Cardiac fibroblast (primary cell): Measurements from ENCODE around the gene CORO2A.

Experiments
- DNase-seq, 2 donors: peaks; one replicate each; pipeline versions ENCODE4 v3.0.0 to v3.0.0-alpha.2; 2010; ENCODE audit warnings: low read depth in 2 of 2
- H3K4me3 ChIP-seq, 2 donors: replicated peaks in 1 of 2; 1 replicate in 1 of 2; 2 replicates in 1 of 2; pipeline ENCODE4 v1.5.1; 2011; ENCODE audit warnings: low read depth in 2 of 2, low read length in 2 of 2, mild to moderate bottlenecking in 2 of 2, moderate library complexity in 1 of 2
- CTCF ChIP-seq: IDR thresholded peaks from one replicate; pipeline ENCODE4 v1.5.1; 2011; ENCODE audit warnings: low read depth, mild to moderate bottlenecking, low read length, inconsistent platforms

CORO2A gene

GRCh38 chr9:98109052-98109451 is 83.4 kb downstream of the CORO2A start:
- no peak for TF ChIP-seq CTCF
- H3K4me3 ChIP-seq: no peak overlapping the region
- DNase-seq: no peak

DNA sequence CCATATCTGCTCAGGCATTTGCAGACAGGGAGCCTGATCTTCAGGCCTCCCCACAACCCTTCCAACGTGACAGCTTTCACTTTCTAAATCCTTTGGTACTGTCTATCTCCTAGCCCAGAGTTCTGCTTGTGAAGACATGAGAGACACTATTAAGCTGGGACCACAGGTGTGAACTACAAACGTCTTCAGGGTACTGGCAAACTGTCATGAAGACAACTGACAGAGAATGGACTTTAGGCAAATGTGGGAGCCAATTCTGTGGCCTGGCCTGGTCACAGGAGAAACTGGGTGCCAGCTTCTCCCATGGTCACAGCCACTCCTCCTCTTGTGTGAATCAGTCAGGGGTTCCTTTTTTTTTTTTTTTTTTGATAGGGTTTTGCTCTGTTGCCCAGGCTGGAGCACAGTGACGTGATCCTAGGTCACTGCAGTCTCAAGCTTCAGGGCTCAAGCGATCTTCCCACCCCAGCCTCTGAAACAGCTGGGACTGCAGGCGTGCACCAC is 83.9 kb downstream of the CORO2A start:
- no peak for DNase-seq
- no peak for TF ChIP-seq CTCF
- no peak overlapping the region for H3K4me3 ChIP-seq

GRCh38 chr9:98107926-98108325 is 84.5 kb downstream of the CORO2A start:
- no peak for TF ChIP-seq CTCF

GRCh38 chr9:98105006-98105405 is 87.4 kb downstream of the CORO2A start:
- no peak for TF ChIP-seq CTCF
- no peak for DNase-seq
- H3K4me3 ChIP-seq: no peak overlapping the region

More at GRCh38 chr9:98107926-98108325, 84.5 kb downstream of the CORO2A start:
- no peak overlapping the region for H3K4me3 ChIP-seq
- DNase-seq: no peak

DNA sequence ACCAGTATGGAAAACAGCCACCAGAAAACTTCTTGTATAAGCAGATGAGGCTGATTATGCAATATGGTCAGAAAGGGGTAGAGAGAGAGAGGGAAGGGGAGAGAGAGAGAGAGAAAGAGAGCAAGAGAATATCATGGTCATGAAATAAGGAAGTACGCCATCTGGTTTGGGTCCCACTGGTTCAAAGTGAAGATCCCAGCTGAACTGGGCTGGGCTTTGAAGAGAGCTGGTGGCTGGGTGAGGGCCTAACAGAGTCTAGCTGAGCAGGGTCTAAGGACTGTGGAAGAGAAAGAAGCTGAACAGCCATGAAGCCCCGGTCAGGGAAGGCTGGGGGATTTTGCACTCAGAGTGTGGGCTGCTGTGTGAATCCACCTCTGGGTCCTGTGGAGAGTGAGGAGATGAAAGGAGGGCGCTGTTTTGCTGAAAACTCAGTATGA is 88.0 kb downstream of the CORO2A start:
- no peak for TF ChIP-seq CTCF
- no peak overlapping the region for H3K4me3 ChIP-seq
- DNase-seq: no peak

DNA sequence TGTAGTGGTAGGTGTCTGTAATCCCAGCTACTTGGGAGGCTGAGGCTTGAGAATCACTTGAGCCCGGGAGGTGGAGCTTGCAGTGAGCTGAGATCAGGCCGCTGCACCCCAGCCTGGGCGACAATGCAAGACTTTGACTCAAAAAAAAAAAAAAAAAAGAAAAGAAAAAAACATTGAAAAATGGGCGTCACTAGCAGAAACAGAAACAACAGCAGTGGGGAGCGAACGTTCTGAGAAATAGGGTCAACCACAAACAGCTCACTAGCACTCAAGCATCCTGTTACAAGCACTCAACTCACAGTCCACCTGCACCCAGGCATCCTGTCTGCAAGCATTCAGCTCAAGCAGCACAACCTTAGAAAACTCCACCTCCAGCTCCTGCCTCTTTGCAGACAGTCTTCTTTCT is 90.6 kb downstream of the CORO2A start:
- no peak overlapping the region for H3K4me3 ChIP-seq

More for the DNA sequence above, 90.6 kb downstream of the CORO2A start:
- no peak for TF ChIP-seq CTCF
- no peak for DNase-seq
